ENCODE results near the gene MCTP2. TPM values are rescaled to one million over a fixed set of nuclear protein-coding genes. Genes with fewer than 3 reads are reported as not detected.

MCTP2 gene
- total and polyA plus RNA-seq, 2 of the 8 experiments (the other 6 are each of a cell fraction or from before 2014, with no cell fraction given) = 3.4 to 4.5 TPM

DNA sequence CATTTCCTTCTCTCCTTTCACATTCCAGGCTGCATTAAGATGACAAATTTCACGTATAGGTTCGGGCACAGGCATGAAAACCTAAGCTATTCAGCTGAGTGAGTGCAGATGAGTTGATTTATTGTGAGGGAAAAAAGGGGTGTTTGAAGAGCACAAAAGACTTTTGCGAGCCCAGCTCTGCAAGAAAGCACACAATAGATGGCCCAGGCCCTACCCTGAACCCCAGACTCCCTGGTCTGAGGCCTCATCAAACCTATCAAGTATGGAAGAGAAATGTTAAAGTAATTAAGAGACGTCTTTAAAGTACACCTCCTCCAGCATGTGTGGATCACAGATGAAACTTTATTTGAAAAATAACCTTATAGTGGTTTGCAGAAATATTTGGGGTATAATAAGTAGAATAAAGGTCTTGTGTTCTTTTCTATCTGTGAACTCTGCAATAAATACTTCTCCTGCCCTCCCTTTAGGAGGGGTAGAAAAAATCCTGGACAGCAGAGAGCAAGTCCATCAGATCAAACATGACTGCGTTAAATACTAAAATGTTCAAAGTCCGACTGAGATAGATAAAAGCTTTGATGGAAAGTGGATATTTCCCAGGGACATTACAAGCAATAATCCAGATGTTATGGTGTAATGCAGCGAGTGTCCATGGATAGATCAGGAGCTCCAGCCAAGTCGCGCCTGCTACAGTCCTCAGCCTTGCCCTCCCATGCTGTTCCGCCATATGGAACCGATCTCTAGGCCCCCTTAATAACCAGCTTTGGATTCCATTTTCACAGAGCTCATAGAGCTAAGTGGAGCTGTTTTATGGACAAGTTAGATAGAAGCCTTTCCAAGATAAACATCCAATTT, 121.5 kb downstream of the MCTP2 start:
- Histone ChIP-seq H3K4me1 (replicated peaks in 1 of 4; ENCODE audit: control insufficient read depth in 3 of 4, insufficient read depth in 4 of 4, low read length in 3 of 4) (no peaks in the 10 kb centered on the region), H2BK12ac (ENCODE audit: low read depth, low read length) (no peak overlapping the region), H3K23me2 (ENCODE audit: low read depth, low read length) (no peaks in the 10 kb centered on the region; the same call in 1 of the 2 replicates), H3K18ac (ENCODE audit: extremely low read depth, low read length) (no peak overlapping the region), H3K79me2 (ENCODE audit: control insufficient read depth in 1 of 2, insufficient read depth in 2 of 2, low read length in 2 of 2) (no peaks in the 10 kb centered on the region), H3K9ac (replicated peaks in 1 of 4; ENCODE audit: extremely low read depth in 1 of 4, low read depth in 3 of 4, low read length in 3 of 4) (no peak overlapping the region), H3K4me3 (ENCODE audit: extremely low read depth in 1 of 4, insufficient read depth in 2 of 4, low read depth in 3 of 4, low read length in 4 of 4) (no peak overlapping the region), H3K9me3 (ENCODE audit: insufficient read depth in 2 of 2, low read depth in 1 of 2, low read length in 1 of 2) (0 out of 4 replicates have a peak, but pooled peaks cover 0 to 3% of the 10 kb centered on the region in 2 experiments), H3K79me1 (ENCODE audit: low read depth, low read length) (no peaks in the 10 kb centered on the region), H4K91ac (replicated peaks; ENCODE audit: insufficient read length, low read length) (no peak overlapping the region), H2BK15ac (ENCODE audit: low read length) (no peak overlapping the region), H4K5ac (ENCODE audit: insufficient read length, low read depth, low read length) (no peak overlapping the region), H2BK120ac (replicated peaks; ENCODE audit: low read depth, low read length) (no peak overlapping the region), H3K27me3 (replicated peaks in 1 of 4; ENCODE audit: control insufficient read depth in 3 of 4, extremely low read depth in 1 of 4, insufficient read depth in 3 of 4, low read length in 3 of 4) (no peaks in the 10 kb centered on the region), H3K4ac (replicated peaks; ENCODE audit: insufficient read length, low read depth, low read length) (no peak overlapping the region), H2BK5ac (ENCODE audit: low read depth, low read length) (no peak overlapping the region), H2BK20ac (ENCODE audit: low read length) (no peak overlapping the region), H3K27ac (ENCODE audit: low read depth, low read length) (no peak overlapping the region), H2AFZ (ENCODE audit: low read length) (no peak overlapping the region), H3K56ac (replicated peaks; ENCODE audit: insufficient read length, low read depth, low read length) (no peak overlapping the region), H3K36me3 (ENCODE audit: control insufficient read depth in 2 of 4, insufficient read depth in 4 of 4, low read length in 3 of 4) (no peaks in the 10 kb centered on the region), H3K4me2 (ENCODE audit: insufficient read depth in 1 of 2, low read depth in 2 of 2, low read length in 2 of 2) (no peak overlapping the region), H4K20me1 (replicated peaks in 1 of 2; ENCODE audit: control insufficient read depth in 1 of 2, insufficient read depth in 2 of 2, low read length in 2 of 2) (no peaks in the 10 kb centered on the region), H2AK5ac (ENCODE audit: low read depth, low read length) (no peak overlapping the region), H4K8ac (ENCODE audit: extremely low read depth, insufficient read depth, low read length) (no peak overlapping the region), H3K23ac (ENCODE audit: insufficient read length) (no peak overlapping the region), H3K14ac (ENCODE audit: insufficient read length) (no peak overlapping the region)
- DNase-seq (ENCODE audit: low read depth in 1 of 2, low spot score in 2 of 2) (no peak), FAIRE-seq (no peak)
- ChIA-PET CTCF (ENCODE audit: partially characterized antibody) (interaction anchor here (0.9 to 1.9 kb wide), 2 partner anchors 13 to 189 kb away, joined by 3 to 10 read pairs; no protein-coding TSS in a partner anchor), POLR2A (ENCODE audit: partially characterized antibody) (no interaction called here)
- 88% methylated on average over 11 of the region's 11 CpGs; no CpG with 5 or more reads in 1 of the 2 experiments for WGBS, 2 experiments (ENCODE audit: extremely low coverage in 1 of 2, insufficient coverage in 1 of 2, insufficient read length in 1 of 2, insufficient replicate concordance in 2 of 2, low coverage in 1 of 2, low lambda C conversion rate in 2 of 2, missing lambda C conversion rate in 1 of 2)
- no peak for TF ChIP-seq SIRT6 (IDR thresholded peaks at IDR 0.05; ENCODE audit: low read length)
